Neural progenitor cell (in vitro differentiated cells): ENCODE measurements around the gene ALDH1L1.

ENCODE experiments used
- EZH2 ChIP-seq: fragments of 200-600 bp; sonication (generic); IDR thresholded peaks from 2 replicates; pipeline ENCODE4 v1.6.1; 2017; ENCODE audit warnings: antibody characterized with exemption, mild to moderate bottlenecking, moderate library complexity
- EZH2phosphoT487 ChIP-seq: fragments of 200-600 bp; sonication (generic); IDR thresholded peaks from 2 replicates; pipeline ENCODE4 v1.6.1; 2017; ENCODE audit warnings: antibody characterized with exemption
- TF ChIP-seq, protein P1 (sequence below): fragments of 200-600 bp; sonication (generic); IDR thresholded peaks from 2 replicates; pipeline ENCODE4 v1.5.1; 2017; ENCODE audit warnings: antibody characterized with exemption, mild to moderate bottlenecking

DNA sequence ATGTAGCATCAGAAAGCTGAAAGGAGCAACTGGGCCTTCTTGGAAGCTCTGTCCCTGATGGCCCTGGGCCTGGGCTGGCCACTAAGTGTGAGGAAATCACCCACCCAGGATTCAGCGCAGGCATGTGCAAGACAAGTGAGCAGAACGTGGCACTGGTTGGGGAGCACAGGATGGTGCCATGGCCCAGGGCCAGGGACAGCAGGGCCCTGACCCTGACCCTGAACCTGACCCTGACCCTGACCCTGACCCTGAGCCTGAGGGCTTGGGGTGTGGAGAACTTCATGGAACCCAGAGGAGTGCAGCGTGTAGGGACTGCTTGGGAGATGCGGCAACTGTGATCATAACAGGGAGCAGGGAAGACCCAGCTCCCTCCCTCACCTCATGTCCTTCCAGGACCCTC lies 5.9 kb upstream of the ALDH1L1 start:
- TF ChIP-seq, protein P1, sequence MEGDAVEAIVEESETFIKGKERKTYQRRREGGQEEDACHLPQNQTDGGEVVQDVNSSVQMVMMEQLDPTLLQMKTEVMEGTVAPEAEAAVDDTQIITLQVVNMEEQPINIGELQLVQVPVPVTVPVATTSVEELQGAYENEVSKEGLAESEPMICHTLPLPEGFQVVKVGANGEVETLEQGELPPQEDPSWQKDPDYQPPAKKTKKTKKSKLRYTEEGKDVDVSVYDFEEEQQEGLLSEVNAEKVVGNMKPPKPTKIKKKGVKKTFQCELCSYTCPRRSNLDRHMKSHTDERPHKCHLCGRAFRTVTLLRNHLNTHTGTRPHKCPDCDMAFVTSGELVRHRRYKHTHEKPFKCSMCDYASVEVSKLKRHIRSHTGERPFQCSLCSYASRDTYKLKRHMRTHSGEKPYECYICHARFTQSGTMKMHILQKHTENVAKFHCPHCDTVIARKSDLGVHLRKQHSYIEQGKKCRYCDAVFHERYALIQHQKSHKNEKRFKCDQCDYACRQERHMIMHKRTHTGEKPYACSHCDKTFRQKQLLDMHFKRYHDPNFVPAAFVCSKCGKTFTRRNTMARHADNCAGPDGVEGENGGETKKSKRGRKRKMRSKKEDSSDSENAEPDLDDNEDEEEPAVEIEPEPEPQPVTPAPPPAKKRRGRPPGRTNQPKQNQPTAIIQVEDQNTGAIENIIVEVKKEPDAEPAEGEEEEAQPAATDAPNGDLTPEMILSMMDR, result no peak
- TF ChIP-seq EZH2phosphoT487, result no peak
- TF ChIP-seq EZH2, result no peak
